ENCODE data around the gene NKX6-1.

- TF ChIP-seq CTCF (conservative IDR thresholded peaks at IDR 0.05) = no peak
- TF ChIP-seq EZH2 (IDR thresholded peaks at IDR 0.05; ENCODE audit: low read depth) = no peak
Measured at GRCh38 chr4:84455697-84456096, 43.4 kb downstream of the NKX6-1 start.
